Kidney epithelial cell (primary cell): Measurements from ENCODE around the gene SLC28A1. TPM values are rescaled to one million over a fixed set of nuclear protein-coding genes. Genes with fewer than 3 reads are reported as not detected.

Experiments
- DNase-seq: peaks from one replicate; pipeline ENCODE4 v3.0.0-alpha.2; 2010; ENCODE audit warnings: low read depth
- H3K27me3 ChIP-seq: 2 replicates; pipeline ENCODE4 v1.6.0; 2011; ENCODE audit warnings: low read length; ENCODE audit not compliant: control insufficient read depth, insufficient read depth
- H3K36me3 ChIP-seq: 2 replicates; pipeline ENCODE4 v1.5.1; 2011; ENCODE audit warnings: low read length; ENCODE audit not compliant: control insufficient read depth, insufficient read depth
- H3K4me3 ChIP-seq: 2 replicates; pipeline ENCODE4 v1.5.1; 2011; ENCODE audit warnings: low read depth, mild to moderate bottlenecking, control low read depth, low read length
- CTCF ChIP-seq: IDR thresholded peaks from 2 replicates; pipeline ENCODE4 v1.5.1; 2011; ENCODE audit warnings: mild to moderate bottlenecking, moderate library complexity, low read length, control low read depth, inconsistent platforms; ENCODE audit not compliant: insufficient read depth, poor library complexity, severe bottlenecking
- total RNA-seq: library from RNA; depleted of rRNA; stranded (reverse); fragments of >200 nt; gene quantifications from 2 replicates; pipeline ENCODE4 v1.2.3, GENCODE V29; 2015

Gene SLC28A1
- total RNA-seq, 1 donor from 2014 or later: 0.17 TPM

GRCh38 chr15:84934942-84935729 lies 50.7 kb downstream of the SLC28A1 start:
- no peaks in the 10 kb centered on the region for H3K27me3 ChIP-seq
- DNase-seq: no peak

GRCh38 chr15:84937144-84937543 lies 52.7 kb downstream of the SLC28A1 start:
- Histone ChIP-seq H3K36me3 (no peaks in the 10 kb centered on the region), H3K27me3 (no peaks in the 10 kb centered on the region), H3K4me3 (no peak overlapping the region)
- DNase-seq: no peak
- TF ChIP-seq CTCF: no peak

More at GRCh38 chr15:84934942-84935729, 50.7 kb downstream of the SLC28A1 start:
- no peak for TF ChIP-seq CTCF
- no peaks in the 10 kb centered on the region for H3K36me3 ChIP-seq
- H3K4me3 ChIP-seq: no peak overlapping the region

GRCh38 chr15:84938726-84939125 lies 54.3 kb downstream of the SLC28A1 start:
- no peak for DNase-seq
- H3K36me3 ChIP-seq: no peaks in the 10 kb centered on the region
- no peak for TF ChIP-seq CTCF
- H3K27me3 ChIP-seq: no peaks in the 10 kb centered on the region
- no peak overlapping the region for H3K4me3 ChIP-seq

- Histone ChIP-seq H3K4me3 (no peak overlapping the region), H3K36me3 (no peaks in the 10 kb centered on the region), H3K27me3 (no peaks in the 10 kb centered on the region)
- no peak for DNase-seq
- no peak for TF ChIP-seq CTCF
Observed at GRCh38 chr15:84940399-84940798, 55.9 kb downstream of the SLC28A1 start.

- no peak for DNase-seq
- Histone ChIP-seq H3K4me3 (no peak overlapping the region), H3K27me3 (no peaks in the 10 kb centered on the region), H3K36me3 (no peaks in the 10 kb centered on the region)
- no peak for TF ChIP-seq CTCF
Observed at GRCh38 chr15:84942456-84942855, 58.0 kb downstream of the SLC28A1 start.

GRCh38 chr15:84944311-84944710 lies 59.8 kb downstream of the SLC28A1 start:
- Histone ChIP-seq H3K27me3 (no peaks in the 10 kb centered on the region), H3K36me3 (no peaks in the 10 kb centered on the region), H3K4me3 (no peak overlapping the region)
- no peak for DNase-seq
- TF ChIP-seq CTCF: no peak
